ENCODE results near the gene SLC15A4.

The SLC15A4 gene

GRCh38 chr12:128754275-128754674 is 69.5 kb downstream of the SLC15A4 start:
- no peaks in the 10 kb centered on the region for H3K79me2 ChIP-seq (ENCODE audit: insufficient read depth, low read depth)
- no peak for TF ChIP-seq CTCF (conservative IDR thresholded peaks at IDR 0.05; ENCODE audit: low read depth, low read length)

GRCh38 chr12:128753438-128753837 is 70.3 kb downstream of the SLC15A4 start:
- Histone ChIP-seq H4K20me1 (ENCODE audit: insufficient read depth) (no peaks in the 10 kb centered on the region), H3K4me3 (IDR thresholded peaks at IDR 0.05; ENCODE audit: insufficient read depth, low read depth, low read length) (no peak overlapping the region), H3K4me1 (ENCODE audit: low read depth, poor library complexity, severe bottlenecking) (no peaks in the 10 kb centered on the region), H3K27ac (no peak overlapping the region), H3K9ac (no peak overlapping the region), H3K4me2 (no peak overlapping the region), H2AFZ (ENCODE audit: low read depth) (no peak overlapping the region), H3K27me3 (ENCODE audit: insufficient read depth, low read depth) (no peaks in the 10 kb centered on the region), H3K79me2 (ENCODE audit: insufficient read depth, low read depth) (no peaks in the 10 kb centered on the region), H3K36me3 (ENCODE audit: insufficient read depth) (no peaks in the 10 kb centered on the region)
- no peak for TF ChIP-seq CTCF (conservative IDR thresholded peaks at IDR 0.05; ENCODE audit: low read depth, low read length)

More at GRCh38 chr12:128754275-128754674, 69.5 kb downstream of the SLC15A4 start:
- no peak overlapping the region for H3K4me3 ChIP-seq (IDR thresholded peaks at IDR 0.05; ENCODE audit: insufficient read depth, low read depth, low read length)
- no peaks in the 10 kb centered on the region for H4K20me1 ChIP-seq (ENCODE audit: insufficient read depth)
- H3K36me3 ChIP-seq (ENCODE audit: insufficient read depth): no peaks in the 10 kb centered on the region
- H2AFZ ChIP-seq (ENCODE audit: low read depth): no peak overlapping the region
- H3K4me1 ChIP-seq (ENCODE audit: low read depth, poor library complexity, severe bottlenecking): no peaks in the 10 kb centered on the region
- no peaks in the 10 kb centered on the region for H3K27me3 ChIP-seq (ENCODE audit: insufficient read depth, low read depth)
- H3K9ac ChIP-seq: no peak overlapping the region
- no peak overlapping the region for H3K4me2 ChIP-seq
- no peak overlapping the region for H3K27ac ChIP-seq

- H3K27ac ChIP-seq: no peak overlapping the region
- no peaks in the 10 kb centered on the region for H4K20me1 ChIP-seq (ENCODE audit: insufficient read depth)
- H3K27me3 ChIP-seq (ENCODE audit: insufficient read depth, low read depth): no peaks in the 10 kb centered on the region
- H3K9ac ChIP-seq: no peak overlapping the region
- H3K4me3 ChIP-seq (IDR thresholded peaks at IDR 0.05; ENCODE audit: insufficient read depth, low read depth, low read length): no peak overlapping the region
- no peaks in the 10 kb centered on the region for H3K79me2 ChIP-seq (ENCODE audit: insufficient read depth, low read depth)
- no peaks in the 10 kb centered on the region for H3K36me3 ChIP-seq (ENCODE audit: insufficient read depth)
- TF ChIP-seq CTCF (conservative IDR thresholded peaks at IDR 0.05; ENCODE audit: low read depth, low read length): no peak
- no peak overlapping the region for H3K4me2 ChIP-seq
- no peaks in the 10 kb centered on the region for H3K4me1 ChIP-seq (ENCODE audit: low read depth, poor library complexity, severe bottlenecking)
- no peak overlapping the region for H2AFZ ChIP-seq (ENCODE audit: low read depth)
Observed at GRCh38 chr12:128752386-128752785, 71.4 kb downstream of the SLC15A4 start.

- Histone ChIP-seq H3K9ac (no peak overlapping the region), H3K36me3 (ENCODE audit: insufficient read depth) (no peaks in the 10 kb centered on the region), H2AFZ (ENCODE audit: low read depth) (no peak overlapping the region), H3K27me3 (ENCODE audit: insufficient read depth, low read depth) (no peaks in the 10 kb centered on the region), H3K79me2 (ENCODE audit: insufficient read depth, low read depth) (no peaks in the 10 kb centered on the region), H3K4me1 (ENCODE audit: low read depth, poor library complexity, severe bottlenecking) (no peaks in the 10 kb centered on the region), H3K4me2 (no peak overlapping the region), H4K20me1 (ENCODE audit: insufficient read depth) (no peaks in the 10 kb centered on the region), H3K27ac (no peak overlapping the region), H3K4me3 (IDR thresholded peaks at IDR 0.05; ENCODE audit: insufficient read depth, low read depth, low read length) (no peak overlapping the region)
- TF ChIP-seq CTCF (conservative IDR thresholded peaks at IDR 0.05; ENCODE audit: low read depth, low read length): no peak
Observed at GRCh38 chr12:128747441-128747840, 76.3 kb downstream of the SLC15A4 start.
